ENCODE results near the gene GPAT3. TPM values are rescaled to one million over a fixed set of nuclear protein-coding genes. Genes with fewer than 3 reads are reported as not detected.

Gene GPAT3
- total RNA-seq, 1 experiment from 2014 or later: not detected

GRCh38 chr4:83536362-83537272 lies 709 bp downstream of the GPAT3 start:
- no peak overlapping the region for H3K27ac ChIP-seq (ENCODE audit: low read length)
- H3K9ac ChIP-seq (ENCODE audit: low read length): no peak overlapping the region
- H3K9me3 ChIP-seq (ENCODE audit: low read length): no peaks in the 10 kb centered on the region
- H3K4me3 ChIP-seq (ENCODE audit: low read length): no peak overlapping the region
- H3K27me3 ChIP-seq (ENCODE audit: low read length): no peaks in the 10 kb centered on the region
- no peaks in the 10 kb centered on the region for H3K4me1 ChIP-seq (ENCODE audit: low read length)
- no peaks in the 10 kb centered on the region for H3K79me2 ChIP-seq (ENCODE audit: low read length)
- no peaks in the 10 kb centered on the region for H3K36me3 ChIP-seq (ENCODE audit: insufficient read depth, low read length)
- H2AFZ ChIP-seq (ENCODE audit: low read length): no peak overlapping the region
- H3K9me2 ChIP-seq (replicated peaks; ENCODE audit: insufficient read depth, low read length): no peaks in the 10 kb centered on the region
- H4K20me1 ChIP-seq (ENCODE audit: insufficient read depth, low read depth, low read length): no peaks in the 10 kb centered on the region
- H3K4me2 ChIP-seq (ENCODE audit: low read depth, low read length, poor library complexity, severe bottlenecking): no peak overlapping the region
- no peak for DNase-seq

DNA sequence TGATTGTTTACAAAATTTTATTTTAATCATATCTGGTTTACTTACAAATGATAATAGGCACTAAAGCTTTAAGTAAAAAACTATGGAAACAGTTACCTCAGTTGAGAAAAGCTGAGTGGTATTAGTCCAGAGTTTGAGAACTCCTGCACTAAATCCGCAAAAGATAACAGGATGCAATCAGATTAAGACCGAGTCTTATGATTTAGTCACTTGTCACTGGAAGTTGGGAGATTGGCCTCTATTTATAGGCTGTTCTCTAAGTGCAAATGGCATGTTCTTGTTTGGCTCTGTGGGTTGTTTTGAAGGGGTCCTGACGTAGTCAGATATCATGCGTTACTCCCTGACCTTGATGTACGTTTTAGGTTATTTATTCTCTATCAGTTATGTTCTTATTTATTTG lies 6.3 kb downstream of the GPAT3 start:
- no peak overlapping the region for H3K4me2 ChIP-seq (ENCODE audit: low read depth, low read length, poor library complexity, severe bottlenecking)
- H2AFZ ChIP-seq (ENCODE audit: low read length): no peak overlapping the region
- H3K4me1 ChIP-seq (ENCODE audit: low read length): no peaks in the 10 kb centered on the region
- H3K79me2 ChIP-seq (ENCODE audit: low read length): no peaks in the 10 kb centered on the region
- H3K27me3 ChIP-seq (ENCODE audit: low read length): no peaks in the 10 kb centered on the region
- H3K27ac ChIP-seq (ENCODE audit: low read length): no peak overlapping the region
- no peaks in the 10 kb centered on the region for H4K20me1 ChIP-seq (ENCODE audit: insufficient read depth, low read depth, low read length)
- H3K36me3 ChIP-seq (ENCODE audit: insufficient read depth, low read length): no peaks in the 10 kb centered on the region
- H3K9me2 ChIP-seq (replicated peaks; ENCODE audit: insufficient read depth, low read length): no peaks in the 10 kb centered on the region
- H3K9ac ChIP-seq (ENCODE audit: low read length): no peak overlapping the region
- no peak overlapping the region for H3K4me3 ChIP-seq (ENCODE audit: low read length)
- no peak for DNase-seq
- no peaks in the 10 kb centered on the region for H3K9me3 ChIP-seq (ENCODE audit: low read length)

- Histone ChIP-seq H3K9me3 (ENCODE audit: low read length) (no peaks in the 10 kb centered on the region), H3K27ac (ENCODE audit: low read length) (no peak overlapping the region), H3K4me3 (ENCODE audit: low read length) (no peak overlapping the region), H4K20me1 (ENCODE audit: insufficient read depth, low read depth, low read length) (no peaks in the 10 kb centered on the region), H3K36me3 (ENCODE audit: insufficient read depth, low read length) (no peaks in the 10 kb centered on the region), H3K27me3 (ENCODE audit: low read length) (no peaks in the 10 kb centered on the region), H3K4me1 (ENCODE audit: low read length) (no peaks in the 10 kb centered on the region), H3K4me2 (ENCODE audit: low read depth, low read length, poor library complexity, severe bottlenecking) (no peak overlapping the region), H3K9me2 (replicated peaks; ENCODE audit: insufficient read depth, low read length) (no peaks in the 10 kb centered on the region), H3K9ac (ENCODE audit: low read length) (no peak overlapping the region), H3K79me2 (ENCODE audit: low read length) (no peaks in the 10 kb centered on the region), H2AFZ (ENCODE audit: low read length) (no peak overlapping the region)
- no peak for DNase-seq
These were observed 10.9 kb downstream of the GPAT3 start for GRCh38 chr4:83546786-83547185.

DNA sequence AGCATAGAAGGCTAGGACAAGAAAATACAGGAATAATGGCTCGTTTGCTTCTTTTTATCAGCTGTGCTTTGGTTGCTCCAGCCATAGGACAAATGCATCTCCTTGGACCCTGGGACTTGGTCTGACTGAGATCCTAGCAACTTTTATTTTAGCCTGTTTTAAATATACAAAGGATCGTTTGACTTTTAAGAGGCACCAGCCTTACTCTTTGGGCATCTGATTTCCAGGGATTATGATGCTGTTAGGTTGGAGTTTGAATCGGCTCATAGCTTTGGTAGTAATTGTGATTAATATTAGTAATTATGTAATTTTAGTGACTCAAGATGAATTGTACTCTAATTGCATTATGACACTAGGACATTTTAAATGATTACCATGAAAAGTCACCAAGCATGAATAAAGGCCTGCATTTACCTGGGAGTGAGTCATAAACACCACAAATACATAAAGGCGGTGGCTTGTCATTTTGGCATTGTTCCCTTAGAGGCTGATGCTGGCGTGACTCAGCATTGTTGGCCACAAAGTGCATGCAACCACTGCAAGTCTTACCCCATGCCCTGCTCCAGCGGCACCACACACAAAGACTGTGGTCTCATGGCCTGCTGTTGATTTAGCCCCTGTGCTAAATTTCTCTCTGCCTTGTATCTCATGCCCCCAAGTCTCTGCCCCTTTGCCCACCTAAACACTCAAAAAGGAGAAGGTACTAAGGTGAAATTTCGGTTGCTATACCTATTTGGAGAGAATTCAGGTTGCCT lies 12.4 kb downstream of the GPAT3 start:
- H2AFZ ChIP-seq (ENCODE audit: low read length): no peak overlapping the region

GRCh38 chr4:83552083-83552482 lies 16.2 kb downstream of the GPAT3 start:
- no peaks in the 10 kb centered on the region for H3K27me3 ChIP-seq (ENCODE audit: low read length)
- H4K20me1 ChIP-seq (ENCODE audit: insufficient read depth, low read depth, low read length): no peaks in the 10 kb centered on the region
- H3K4me3 ChIP-seq (ENCODE audit: low read length): no peak overlapping the region
- no peaks in the 10 kb centered on the region for H3K79me2 ChIP-seq (ENCODE audit: low read length)
- no peaks in the 10 kb centered on the region for H3K4me1 ChIP-seq (ENCODE audit: low read length)
- H3K9me2 ChIP-seq (replicated peaks; ENCODE audit: insufficient read depth, low read length): no peaks in the 10 kb centered on the region
- no peaks in the 10 kb centered on the region for H3K9me3 ChIP-seq (ENCODE audit: low read length)
- DNase-seq: no peak
- H3K9ac ChIP-seq (ENCODE audit: low read length): no peak overlapping the region
- H2AFZ ChIP-seq (ENCODE audit: low read length): no peak overlapping the region
- H3K27ac ChIP-seq (ENCODE audit: low read length): no peak overlapping the region
- H3K4me2 ChIP-seq (ENCODE audit: low read depth, low read length, poor library complexity, severe bottlenecking): no peak overlapping the region
- H3K36me3 ChIP-seq (ENCODE audit: insufficient read depth, low read length): no peaks in the 10 kb centered on the region

More for the DNA sequence above, 12.4 kb downstream of the GPAT3 start:
- no peak for DNase-seq
- Histone ChIP-seq H3K36me3 (ENCODE audit: insufficient read depth, low read length) (no peaks in the 10 kb centered on the region), H3K4me2 (ENCODE audit: low read depth, low read length, poor library complexity, severe bottlenecking) (no peak overlapping the region), H3K9me2 (replicated peaks; ENCODE audit: insufficient read depth, low read length) (no peaks in the 10 kb centered on the region), H3K27ac (ENCODE audit: low read length) (no peak overlapping the region), H3K9me3 (ENCODE audit: low read length) (no peaks in the 10 kb centered on the region), H4K20me1 (ENCODE audit: insufficient read depth, low read depth, low read length) (no peaks in the 10 kb centered on the region), H3K9ac (ENCODE audit: low read length) (no peak overlapping the region), H3K4me1 (ENCODE audit: low read length) (no peaks in the 10 kb centered on the region), H3K27me3 (ENCODE audit: low read length) (no peaks in the 10 kb centered on the region), H3K4me3 (ENCODE audit: low read length) (no peak overlapping the region), H3K79me2 (ENCODE audit: low read length) (no peaks in the 10 kb centered on the region)

DNA sequence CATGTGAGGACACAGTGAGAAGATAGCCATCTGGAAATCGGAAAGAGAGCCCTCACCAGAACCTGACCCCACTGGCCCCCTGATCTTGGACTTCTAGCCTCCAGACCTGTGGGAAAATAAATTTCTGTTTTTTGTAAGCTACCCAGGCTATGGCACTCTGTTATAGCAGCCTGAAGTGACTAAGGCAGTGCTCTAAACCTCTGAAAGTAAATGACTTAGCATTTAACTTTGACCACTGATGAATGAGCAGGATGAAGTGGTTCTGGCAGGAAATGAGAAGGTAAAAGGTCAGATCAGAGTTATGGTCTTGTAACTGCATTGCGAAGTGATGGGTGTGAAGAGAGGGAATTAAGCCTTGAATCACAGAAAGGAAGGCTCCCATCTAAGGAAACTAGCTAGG lies 17.0 kb downstream of the GPAT3 start:
- Histone ChIP-seq H4K20me1 (ENCODE audit: insufficient read depth, low read depth, low read length) (no peaks in the 10 kb centered on the region), H2AFZ (ENCODE audit: low read length) (no peak overlapping the region), H3K27ac (ENCODE audit: low read length) (no peak overlapping the region), H3K36me3 (ENCODE audit: insufficient read depth, low read length) (no peaks in the 10 kb centered on the region), H3K27me3 (ENCODE audit: low read length) (no peaks in the 10 kb centered on the region), H3K9ac (ENCODE audit: low read length) (no peak overlapping the region), H3K4me2 (ENCODE audit: low read depth, low read length, poor library complexity, severe bottlenecking) (no peak overlapping the region), H3K9me2 (replicated peaks; ENCODE audit: insufficient read depth, low read length) (no peaks in the 10 kb centered on the region), H3K9me3 (ENCODE audit: low read length) (no peaks in the 10 kb centered on the region), H3K4me1 (ENCODE audit: low read length) (no peaks in the 10 kb centered on the region), H3K4me3 (ENCODE audit: low read length) (no peak overlapping the region), H3K79me2 (ENCODE audit: low read length) (no peaks in the 10 kb centered on the region)
- no peak for DNase-seq

- Histone ChIP-seq H3K4me3 (ENCODE audit: low read length) (no peak overlapping the region), H3K27ac (ENCODE audit: low read length) (no peak overlapping the region), H3K79me2 (ENCODE audit: low read length) (no peaks in the 10 kb centered on the region), H2AFZ (ENCODE audit: low read length) (no peak overlapping the region), H3K4me2 (ENCODE audit: low read depth, low read length, poor library complexity, severe bottlenecking) (no peak overlapping the region), H3K9ac (ENCODE audit: low read length) (no peak overlapping the region), H3K36me3 (ENCODE audit: insufficient read depth, low read length) (no peaks in the 10 kb centered on the region), H3K27me3 (ENCODE audit: low read length) (no peaks in the 10 kb centered on the region), H3K9me2 (replicated peaks; ENCODE audit: insufficient read depth, low read length) (no peaks in the 10 kb centered on the region), H3K9me3 (ENCODE audit: low read length) (no peaks in the 10 kb centered on the region), H4K20me1 (ENCODE audit: insufficient read depth, low read depth, low read length) (no peaks in the 10 kb centered on the region), H3K4me1 (ENCODE audit: low read length) (no peaks in the 10 kb centered on the region)
- DNase-seq: no peak
These were observed 20.2 kb downstream of the GPAT3 start for GRCh38 chr4:83556006-83556707.

GRCh38 chr4:83556816-83557215 lies 20.9 kb downstream of the GPAT3 start:
- H3K4me1 ChIP-seq (ENCODE audit: low read length): no peaks in the 10 kb centered on the region
- no peaks in the 10 kb centered on the region for H3K27me3 ChIP-seq (ENCODE audit: low read length)
- H3K79me2 ChIP-seq (ENCODE audit: low read length): no peaks in the 10 kb centered on the region
- no peaks in the 10 kb centered on the region for H3K9me3 ChIP-seq (ENCODE audit: low read length)
- H3K4me3 ChIP-seq (ENCODE audit: low read length): no peak overlapping the region
- no peak overlapping the region for H3K4me2 ChIP-seq (ENCODE audit: low read depth, low read length, poor library complexity, severe bottlenecking)
- H4K20me1 ChIP-seq (ENCODE audit: insufficient read depth, low read depth, low read length): no peaks in the 10 kb centered on the region
- H3K36me3 ChIP-seq (ENCODE audit: insufficient read depth, low read length): no peaks in the 10 kb centered on the region
- H3K9me2 ChIP-seq (replicated peaks; ENCODE audit: insufficient read depth, low read length): no peaks in the 10 kb centered on the region
- no peak overlapping the region for H3K9ac ChIP-seq (ENCODE audit: low read length)
- no peak overlapping the region for H2AFZ ChIP-seq (ENCODE audit: low read length)
- DNase-seq: no peak
- no peak overlapping the region for H3K27ac ChIP-seq (ENCODE audit: low read length)

Data from Karpas-422 (cell line).